Hematopoietic multipotent progenitor cell treated with erythropoietin and hydrocortisone succinate and interleukin-3 and kit ligand, for 4 days (in vitro differentiated cells): ENCODE measurements around the gene NEU2.
"Not testable (repeated sequence)": the region's sequence is repeated elsewhere in the genome, so short reads cannot be mapped to it uniquely, and the experiment has no call there.

Experiments used
- DNase-seq: peaks from one replicate; pipeline ENCODE4 v3.0.0-alpha.2; 2015

NEU2 gene

DNA sequence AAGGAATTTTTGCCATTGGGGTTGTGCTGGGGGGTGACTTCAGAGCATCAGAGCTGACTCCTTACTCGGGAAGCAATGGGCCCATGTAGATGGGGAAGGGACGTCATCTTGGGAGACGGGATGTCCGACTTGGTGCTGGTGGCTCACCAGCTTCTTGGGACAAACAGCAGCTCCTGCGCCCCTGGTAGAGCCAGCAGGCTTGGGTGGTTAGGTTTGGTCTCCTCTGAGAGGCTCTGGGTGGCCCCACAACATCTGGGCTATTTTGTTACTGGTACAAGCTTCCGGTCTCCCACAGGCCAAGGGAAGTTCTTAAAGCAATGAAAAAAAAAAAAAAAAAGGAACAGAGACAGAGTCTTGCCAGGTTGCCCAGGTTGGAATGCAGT lies 21.2 kb upstream of the NEU2 start:
- DNase-seq, result no peak

DNA sequence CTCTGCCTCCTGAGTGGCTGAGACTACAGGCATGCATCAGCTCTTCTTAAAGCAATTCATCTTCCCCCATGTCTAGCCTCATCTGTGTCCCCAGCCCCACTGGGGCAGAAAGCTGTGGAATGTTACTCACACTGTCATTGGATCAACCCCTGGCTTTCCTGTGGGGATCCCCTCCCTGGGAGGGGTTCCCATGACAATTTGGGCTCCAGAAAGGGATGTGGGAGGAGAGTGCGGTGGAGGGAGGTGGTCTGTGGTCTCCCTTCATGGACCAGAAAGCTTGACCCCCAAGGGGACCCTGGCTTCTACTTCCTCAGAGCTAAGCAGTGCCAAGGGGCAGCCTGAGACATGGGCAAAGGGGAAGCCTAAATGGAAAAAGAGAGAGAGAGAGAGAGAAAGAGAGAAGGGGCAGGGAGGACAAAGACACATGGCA lies 20.8 kb upstream of the NEU2 start:
- DNase-seq, result no peak

DNA sequence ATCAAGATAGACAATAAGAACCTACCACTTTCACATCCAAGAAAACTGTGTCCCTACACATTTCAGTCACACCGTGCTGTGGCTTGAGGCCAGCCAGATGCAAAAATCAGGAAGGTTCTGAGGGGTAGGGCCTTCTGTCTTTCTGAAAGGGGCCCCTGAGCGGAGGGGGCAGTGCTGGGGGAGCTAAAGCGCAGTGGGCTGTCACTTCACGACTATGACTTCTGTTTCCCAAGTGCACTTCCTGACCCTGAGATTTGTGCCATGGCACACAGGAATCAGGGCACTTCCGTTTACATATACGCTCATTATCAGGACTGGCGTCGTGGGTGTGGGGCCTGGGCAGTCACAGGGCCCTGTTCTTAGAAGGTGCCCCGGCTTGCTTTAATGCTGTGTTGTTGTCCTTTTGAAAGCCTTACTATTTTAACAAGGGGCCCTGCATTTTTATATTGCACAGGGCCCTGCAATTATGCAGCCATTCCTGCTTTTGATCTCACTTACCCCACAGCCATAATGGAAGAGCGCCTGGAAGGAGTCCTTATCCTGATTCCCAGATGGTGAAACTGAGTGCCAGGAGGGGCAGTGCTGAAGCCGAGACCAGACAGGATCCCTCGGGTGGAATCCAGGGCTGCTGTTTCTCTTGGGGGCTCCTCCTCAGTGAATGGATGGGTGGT lies 20.0 kb upstream of the NEU2 start:
- DNase-seq, result peak; percentile 41

DNA sequence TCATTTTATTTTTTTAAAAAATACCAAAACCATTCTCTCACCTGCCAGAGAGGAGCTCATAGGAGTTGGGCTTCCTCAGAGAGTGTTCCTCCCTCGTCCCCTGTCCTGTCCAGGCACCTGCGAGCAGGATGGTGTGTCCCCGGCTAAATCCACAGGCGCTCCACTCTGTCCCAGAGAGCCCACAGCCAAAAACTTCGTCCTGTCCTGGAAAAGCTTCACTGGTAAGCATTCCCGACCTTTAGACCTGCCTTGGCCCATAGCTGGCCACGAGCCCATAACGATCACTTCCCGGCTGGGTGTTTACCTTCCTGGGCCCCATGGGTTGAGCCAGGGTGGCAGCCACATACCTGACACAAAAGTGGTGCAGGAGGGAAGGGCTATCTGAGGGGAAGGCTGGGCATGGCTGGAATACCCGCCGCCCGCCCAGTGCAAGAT lies 19.4 kb upstream of the NEU2 start, which contains the start of gene NGEF:
Gene NGEF, minus strand, starts transcription at position 230 of the 435 bp plus-strand sequence. CDS start 38,366 bp downstream, outside the sequence.
- no peak for DNase-seq

DNA sequence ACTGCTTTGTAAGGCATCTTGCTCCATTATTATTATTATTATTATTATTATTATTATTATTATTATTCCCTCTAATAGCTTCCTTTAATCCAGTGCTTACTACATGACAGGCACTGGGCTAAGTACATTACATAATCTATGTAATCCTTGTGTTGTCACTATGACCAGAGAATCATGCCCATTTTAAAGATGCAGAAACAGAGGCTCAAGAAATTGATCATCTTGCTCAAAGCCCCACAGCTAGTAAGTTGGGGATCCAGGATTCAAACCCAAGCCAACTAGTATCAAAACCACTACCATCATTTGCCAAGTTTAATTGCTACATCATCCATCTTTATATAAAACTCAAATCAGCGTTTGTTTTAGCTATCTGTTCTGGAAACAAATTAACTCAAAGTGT lies 18.8 kb upstream of the NEU2 start:
- DNase-seq, result no peak

DNA sequence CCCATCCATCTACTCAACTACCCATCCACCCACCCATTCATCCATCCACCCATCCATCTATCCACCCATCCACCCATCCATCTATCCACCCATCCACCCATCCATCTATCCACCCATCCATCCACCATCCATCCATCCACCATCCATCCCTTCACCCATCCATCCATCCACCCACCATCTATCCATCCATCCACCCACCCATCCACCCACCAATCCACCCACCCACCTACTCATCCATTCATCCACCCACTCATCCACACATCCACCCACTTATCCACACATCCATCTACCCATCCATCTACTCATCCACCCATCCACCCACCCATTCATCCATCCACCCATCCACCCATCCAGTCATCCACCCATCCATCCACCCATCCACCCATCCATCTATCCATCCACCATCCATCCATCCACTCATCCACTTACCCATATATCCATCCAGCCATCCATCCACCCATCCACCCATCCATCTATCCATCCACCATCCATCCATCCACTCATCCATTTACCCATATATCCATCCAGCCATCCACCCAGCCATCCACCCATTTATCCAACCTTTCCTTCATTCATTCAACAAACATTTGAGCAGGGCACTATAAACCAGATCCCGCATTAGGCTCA lies 17.3 kb upstream of the NEU2 start:
- no peak for DNase-seq

DNA sequence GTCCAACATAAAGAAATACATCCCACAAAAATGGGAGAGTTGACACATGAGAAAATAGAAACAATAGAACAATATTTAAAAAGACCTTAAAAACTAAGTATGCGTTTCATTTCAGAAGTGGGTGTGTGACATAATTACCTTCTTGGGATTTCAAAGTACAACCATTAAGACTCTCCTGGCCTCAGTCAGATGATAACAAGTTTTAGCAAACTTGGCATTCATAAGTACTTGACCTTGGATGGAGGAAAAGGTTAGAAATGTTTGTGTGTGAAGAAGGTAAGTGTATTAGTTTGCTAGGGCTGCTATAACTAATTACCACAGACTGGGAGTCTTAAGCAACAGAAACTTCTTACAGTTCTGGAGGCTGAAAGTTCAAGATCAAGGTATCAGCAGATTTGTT lies 14.5 kb upstream of the NEU2 start:
- DNase-seq, result no peak

DNA sequence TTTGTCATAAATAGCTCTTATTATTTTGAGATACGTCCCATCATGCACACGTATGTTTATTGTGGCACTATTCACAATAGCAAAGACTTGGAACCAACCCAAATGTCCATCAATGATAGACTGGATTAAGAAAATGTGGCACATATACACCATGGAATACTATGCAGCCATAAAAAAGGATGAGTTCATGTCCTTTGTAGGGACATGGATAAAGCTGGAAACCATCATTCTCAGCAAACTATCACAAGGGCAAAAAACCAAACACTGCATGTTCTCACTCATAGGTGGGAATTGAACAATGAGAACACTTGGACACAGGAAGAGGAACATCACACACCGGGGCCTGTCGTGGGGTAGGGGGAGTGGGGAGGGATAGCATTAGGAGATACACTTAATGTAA lies 12.9 kb upstream of the NEU2 start:
- DNase-seq, result not testable (repeated sequence)

DNA sequence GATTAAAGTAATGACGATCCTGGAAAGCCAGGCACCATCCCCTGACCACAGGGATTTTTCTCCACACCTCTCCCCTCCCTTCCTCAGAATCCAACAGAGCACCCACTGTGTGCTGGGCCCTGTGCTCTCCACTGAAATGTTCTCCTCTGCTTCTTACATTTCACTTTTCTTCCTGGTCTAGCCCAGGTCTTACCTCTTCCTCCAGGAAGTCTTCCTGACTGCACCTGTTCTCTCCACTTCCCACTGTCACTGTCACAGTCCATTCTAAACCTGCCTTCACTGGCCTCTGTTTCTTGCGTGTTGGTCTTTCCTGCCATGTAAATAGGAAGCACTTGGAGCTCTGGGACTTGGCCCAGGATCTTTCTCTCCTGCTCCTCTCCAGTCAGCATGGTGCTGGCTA lies 12.0 kb upstream of the NEU2 start:
- no peak for DNase-seq

DNA sequence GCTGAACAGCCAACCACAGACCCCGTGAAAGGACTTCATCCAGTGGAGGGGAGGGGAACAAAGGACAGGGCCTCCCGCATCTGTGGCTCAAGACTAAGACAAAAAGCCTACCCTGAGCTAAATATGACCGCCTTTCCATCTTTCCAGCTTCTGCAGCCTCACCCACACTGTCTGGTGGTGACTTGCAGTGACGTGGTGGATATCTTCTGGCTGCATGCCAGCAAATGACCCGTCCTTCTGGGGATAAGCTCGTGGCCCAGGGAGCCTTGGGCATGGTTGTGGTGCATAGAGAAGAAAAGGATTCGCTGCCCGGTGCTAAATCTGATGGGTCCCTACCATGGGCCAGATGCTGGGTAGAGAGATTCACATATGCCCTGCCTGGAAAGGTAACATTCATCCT lies 10.7 kb upstream of the NEU2 start:
- DNase-seq, result no peak

DNA sequence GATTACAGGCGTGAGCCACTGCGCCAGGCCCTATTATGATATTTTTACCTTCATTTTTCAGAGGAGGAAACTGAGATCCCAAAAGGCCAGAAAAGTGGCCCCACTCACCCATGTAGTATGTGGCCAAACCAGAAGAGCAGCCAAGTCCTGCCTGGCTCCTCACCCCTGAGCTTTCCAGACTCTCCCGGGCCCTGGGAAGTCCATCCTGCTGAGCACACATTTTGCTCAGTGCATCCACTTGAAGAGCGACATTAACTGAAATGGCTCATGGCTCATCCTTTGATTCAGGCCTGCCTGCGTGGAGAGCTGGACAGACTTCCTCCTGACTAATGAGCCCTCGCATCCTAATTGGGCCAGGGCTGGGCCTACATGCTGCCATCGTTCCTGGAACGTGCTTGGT lies 9.9 kb upstream of the NEU2 start:
- no peak for DNase-seq

DNA sequence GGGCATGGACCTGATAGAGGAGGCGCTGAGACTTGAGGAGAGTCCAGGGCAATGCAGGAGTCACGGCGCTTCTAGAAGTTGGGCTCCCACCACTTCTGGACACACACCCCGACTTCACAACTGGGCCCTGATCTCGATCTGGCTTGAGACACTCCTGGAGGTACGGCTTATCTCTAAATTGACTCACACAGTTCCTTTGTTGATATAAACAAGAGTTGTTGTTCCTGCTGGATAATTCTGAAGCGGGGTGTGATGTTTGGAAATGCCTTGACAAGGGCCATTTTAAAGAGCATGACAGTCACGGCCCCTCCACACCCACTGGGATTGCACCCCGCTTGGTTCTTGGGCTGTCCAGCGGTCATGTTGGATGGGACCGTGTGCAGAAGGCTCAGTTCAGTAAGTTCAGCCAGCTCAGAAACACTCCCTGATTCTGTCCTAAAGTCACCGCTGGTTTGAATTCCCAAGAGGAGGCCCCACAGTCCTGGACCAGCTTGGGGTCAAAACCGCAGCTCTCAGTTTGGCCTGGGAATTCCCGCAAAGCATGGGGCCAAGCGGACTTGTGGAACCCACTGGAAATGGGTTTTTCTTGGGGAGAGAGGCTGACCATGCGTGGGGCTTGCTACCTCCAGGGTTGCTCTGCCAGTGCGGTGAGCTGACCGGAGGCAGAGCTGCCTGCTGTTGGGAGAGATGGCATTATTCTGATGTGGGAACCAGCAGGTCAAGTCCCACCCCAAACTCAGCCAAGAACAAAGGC lies 9.3 kb upstream of the NEU2 start:
- no peak for DNase-seq

DNA sequence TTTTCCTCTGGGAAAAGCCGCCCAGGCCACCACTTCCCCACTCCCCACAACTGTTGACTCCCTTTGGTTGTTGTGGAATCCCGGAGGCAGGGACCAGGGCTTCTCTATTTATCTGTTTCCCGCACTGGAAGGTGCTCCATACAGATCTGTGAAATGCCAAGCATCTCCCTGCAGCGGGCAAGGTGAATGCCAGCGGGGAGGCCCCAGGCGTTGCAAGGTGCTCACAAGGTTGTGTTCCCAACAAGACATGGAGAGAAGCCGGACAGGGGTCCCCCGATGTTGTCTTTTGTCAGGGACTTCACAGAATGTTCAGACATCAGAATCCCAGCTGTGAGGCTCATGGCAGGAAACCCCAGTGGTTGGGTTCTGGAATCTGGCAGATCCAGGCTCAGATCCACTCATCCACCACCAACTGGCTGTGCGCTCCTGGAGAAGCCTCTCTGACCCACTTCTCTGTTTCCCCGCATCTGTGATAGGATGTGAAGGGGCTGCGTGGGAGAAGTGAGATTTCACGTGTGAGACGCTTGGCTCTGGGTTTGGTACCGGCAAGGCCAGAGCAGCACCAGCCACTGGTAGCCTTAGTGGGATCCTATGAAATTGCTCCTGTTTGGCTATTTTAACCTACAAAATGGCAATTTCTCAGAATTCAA lies 8.6 kb upstream of the NEU2 start:
- no peak for DNase-seq

DNA sequence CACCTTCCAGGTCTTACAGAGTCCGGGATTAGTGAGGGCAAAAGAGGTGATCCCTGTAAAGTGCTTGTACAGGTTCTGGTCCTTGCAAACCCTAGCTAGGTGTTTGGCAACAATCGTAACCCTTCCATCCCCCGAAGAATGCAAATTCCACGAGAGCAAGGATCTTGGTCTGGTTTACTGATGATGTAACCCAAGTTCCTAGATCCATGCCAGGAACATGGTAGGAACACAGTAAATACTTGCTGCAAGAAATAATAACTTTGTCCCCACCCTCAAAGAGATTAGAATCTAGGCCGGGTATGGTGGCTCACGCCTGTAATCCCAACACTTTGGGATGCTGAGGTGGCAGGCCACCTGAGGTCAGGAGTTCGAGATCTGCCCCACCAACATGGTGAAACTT lies 6.8 kb upstream of the NEU2 start:
- no peak for DNase-seq

DNA sequence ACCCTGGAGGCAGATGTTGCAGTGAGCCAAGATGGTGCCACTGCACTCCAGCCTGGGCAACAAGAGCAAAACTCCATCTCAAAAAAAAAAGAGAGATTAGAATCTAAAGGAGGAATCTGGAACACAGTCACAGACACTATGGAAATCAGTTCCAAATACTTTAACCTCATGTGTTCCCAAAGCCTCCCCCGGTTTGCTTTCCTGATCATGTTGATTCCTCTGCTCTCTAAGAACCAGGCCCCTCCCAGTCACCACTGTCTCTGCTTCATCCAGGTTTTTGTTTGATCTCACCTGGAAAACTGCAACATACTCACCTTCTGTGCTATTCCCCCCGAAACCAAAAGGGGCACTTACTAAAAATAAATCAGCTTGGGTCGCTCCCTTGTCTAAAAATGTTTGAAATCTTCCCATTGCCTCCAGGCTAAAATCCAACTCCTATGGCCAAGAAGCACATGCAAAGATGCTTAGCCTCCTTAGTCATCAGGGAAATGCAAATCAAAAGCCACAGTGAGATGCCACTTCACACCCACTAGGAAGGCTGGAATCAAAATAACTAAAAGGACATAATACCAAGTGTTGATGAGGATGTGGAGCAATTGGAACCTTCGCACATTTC lies 6.2 kb upstream of the NEU2 start:
- DNase-seq, result no peak

DNA sequence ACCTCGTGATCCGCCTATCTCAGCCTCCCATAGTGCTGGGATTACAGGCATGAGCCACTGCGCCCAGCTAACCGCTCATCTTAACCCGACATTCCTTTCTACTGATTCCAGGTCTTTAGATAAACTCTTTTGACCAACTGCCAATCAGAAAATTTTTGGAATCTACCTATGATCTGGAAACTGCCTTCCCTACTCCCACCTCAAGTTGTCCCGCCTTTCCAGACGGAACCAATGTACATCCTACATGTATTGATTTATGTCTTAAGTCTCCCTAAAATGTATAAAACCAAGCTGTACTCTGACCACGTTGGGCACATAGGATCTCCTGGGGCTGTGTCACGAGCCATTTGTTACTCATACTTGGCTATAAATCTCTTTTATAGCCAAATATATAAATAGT lies 3.2 kb upstream of the NEU2 start:
- no peak for DNase-seq

DNA sequence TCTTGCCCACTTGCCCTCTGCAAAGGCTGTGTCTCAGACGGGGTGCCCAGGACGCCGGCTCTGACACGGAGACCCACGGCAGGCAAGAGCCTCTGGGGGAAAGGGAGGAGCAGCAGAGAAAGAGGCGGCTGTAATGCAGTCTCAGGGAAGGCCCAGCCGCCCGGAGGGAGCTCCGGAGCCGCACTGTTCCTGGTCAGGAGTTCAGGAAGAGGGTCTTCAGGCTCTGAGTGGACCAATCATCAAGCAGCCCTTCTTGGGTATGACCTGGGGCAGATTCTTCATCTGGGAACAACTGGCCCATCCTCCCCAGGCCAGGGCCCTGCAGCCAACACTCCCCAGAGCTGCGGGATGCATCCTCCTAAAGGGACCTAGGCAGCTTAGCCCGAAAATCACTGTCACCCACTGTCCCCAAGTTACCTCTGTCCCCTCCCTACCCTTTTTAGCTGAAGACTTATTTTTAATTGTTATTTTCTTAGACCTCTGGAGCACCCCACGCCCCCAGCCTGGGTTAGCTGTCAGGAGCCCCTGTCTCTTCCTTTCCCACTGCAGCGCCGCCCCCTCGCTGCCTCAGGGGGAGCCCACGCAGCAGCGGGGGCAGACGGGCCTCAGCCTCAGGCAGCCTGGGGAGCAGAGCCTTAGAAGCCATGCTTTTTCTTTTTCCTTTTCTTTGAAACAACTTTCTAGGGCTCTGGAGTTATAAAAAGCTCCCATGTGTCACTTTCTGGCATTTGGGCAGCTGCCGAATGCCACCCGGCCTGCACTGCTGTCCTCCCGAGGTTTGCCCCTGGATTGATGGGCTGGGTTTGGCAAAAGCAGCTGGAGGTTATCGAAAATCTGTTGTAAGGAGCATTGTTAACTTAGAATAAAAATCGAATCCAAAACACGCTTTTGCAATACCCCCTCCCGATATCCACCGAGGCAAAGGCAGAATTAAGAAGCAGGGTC lies 644 bp upstream of the NEU2 start:
- no peak for DNase-seq

DNA sequence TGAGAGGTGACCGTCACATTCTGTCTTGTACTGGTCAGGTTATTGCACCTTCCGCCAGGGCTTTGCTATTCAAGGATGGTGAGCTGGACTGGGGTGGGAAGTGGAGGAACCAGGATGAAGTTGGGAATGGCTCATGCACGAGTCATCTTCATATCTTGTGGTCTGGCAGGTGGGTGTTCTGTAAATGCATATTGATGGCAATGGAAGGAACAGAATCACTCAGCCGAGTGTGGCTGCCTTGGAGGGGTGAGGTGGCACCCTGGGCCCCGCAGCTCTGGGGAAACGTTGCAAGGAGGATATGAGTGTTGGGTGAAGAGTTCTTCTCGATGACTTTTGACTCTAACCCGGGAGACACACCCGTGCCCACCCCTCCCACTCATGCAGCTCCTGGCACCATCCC lies 1.2 kb downstream of the NEU2 start:
- no peak for DNase-seq

DNA sequence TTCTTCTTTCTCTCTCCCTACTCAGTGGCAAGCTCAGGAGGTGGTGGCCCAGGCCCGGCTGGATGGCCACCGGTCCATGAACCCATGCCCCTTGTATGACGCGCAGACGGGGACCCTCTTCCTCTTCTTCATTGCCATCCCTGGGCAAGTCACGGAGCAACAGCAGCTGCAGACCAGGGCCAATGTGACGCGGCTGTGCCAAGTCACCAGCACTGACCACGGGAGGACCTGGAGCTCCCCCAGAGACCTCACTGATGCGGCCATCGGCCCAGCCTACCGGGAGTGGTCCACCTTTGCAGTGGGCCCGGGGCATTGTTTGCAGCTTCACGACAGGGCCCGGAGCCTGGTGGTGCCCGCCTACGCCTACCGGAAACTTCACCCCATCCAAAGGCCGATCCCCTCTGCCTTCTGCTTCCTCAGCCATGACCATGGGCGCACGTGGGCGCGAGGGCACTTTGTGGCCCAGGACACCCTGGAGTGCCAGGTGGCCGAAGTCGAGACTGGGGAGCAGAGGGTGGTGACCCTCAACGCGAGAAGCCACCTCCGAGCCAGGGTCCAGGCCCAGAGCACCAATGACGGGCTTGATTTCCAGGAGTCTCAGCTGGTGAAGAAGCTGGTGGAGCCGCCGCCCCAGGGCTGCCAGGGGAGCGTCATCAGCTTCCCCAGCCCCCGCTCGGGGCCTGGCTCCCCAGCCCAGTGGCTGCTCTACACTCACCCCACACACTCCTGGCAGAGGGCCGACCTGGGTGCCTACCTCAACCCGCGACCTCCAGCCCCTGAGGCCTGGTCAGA lies 1.8 kb downstream of the NEU2 start:
- DNase-seq, result no peak

DNA sequence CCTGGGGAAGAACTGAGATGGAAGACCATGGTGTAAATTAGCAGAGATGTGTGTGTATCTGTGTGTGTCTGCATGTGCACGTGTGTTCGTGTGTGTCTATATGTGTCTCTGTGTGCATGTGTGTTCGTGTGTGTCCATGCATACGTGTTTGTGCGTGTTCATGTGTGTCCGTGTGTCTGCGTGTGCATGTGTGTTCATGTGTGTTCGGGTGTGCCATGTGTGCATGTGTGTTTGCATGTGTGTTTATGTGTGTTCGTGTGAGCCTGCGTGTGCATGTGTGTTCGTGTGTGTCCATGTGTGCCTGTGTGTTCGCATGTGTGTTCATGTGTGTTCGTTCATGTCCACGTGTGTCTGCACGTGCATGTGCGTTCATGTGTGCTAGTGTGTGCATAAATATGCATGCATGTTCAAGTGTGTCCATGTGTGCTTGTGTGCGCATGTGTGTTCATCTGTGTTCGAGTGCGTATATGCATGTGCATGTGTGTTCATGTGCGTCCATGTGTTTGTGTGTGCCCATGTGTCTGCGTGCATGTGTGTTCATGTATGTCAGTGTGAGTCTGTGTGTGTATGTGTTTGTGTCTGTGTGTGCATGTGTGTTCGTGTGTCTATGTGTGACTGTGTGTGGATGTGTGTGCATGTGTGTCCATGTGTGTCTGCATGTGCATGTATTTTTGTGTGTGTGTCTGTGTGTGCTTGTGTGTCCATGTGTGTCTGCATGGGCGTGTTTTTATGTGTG lies 3.1 kb downstream of the NEU2 start:
- DNase-seq, result no peak
